Stimulated activated naive CD8-positive, alpha-beta T cell treated with anti-CD3 and anti-CD28 coated beads, Interleukin-15, amount 100 ng/mL, for 72 hours (primary cell): ENCODE data around the gene HINT2.

ENCODE experiments used
- ATAC-seq: fragments of 150-1000 bp; cut with Tn5 transposase; 2 replicates; pipeline ENCODE4 v1.10.0; 2021; ENCODE audit warnings: mild to moderate bottlenecking, moderate library complexity
- DNase-seq, 2 donors: peaks; one replicate each; pipeline ENCODE4 v3.0.0; 2021 to 2022
- H3K27ac Mint-ChIP-seq, 2 donors: one replicate each; pipeline ENCODE4 v1.8.0; 2022; ENCODE audit warnings: mild to moderate bottlenecking in 2 of 2, mixed read lengths in 2 of 2, moderate library complexity in 2 of 2
- H3K27me3 Mint-ChIP-seq: one replicate; pipeline ENCODE4 v1.8.0; 2022; ENCODE audit warnings: mixed read lengths
- H3K4me1 Mint-ChIP-seq: one replicate; pipeline ENCODE4 v1.8.0; 2022; ENCODE audit warnings: mild to moderate bottlenecking, mixed read lengths
- H3K4me3 Mint-ChIP-seq, 2 donors: one replicate each; pipeline ENCODE4 v1.8.0; 2022; ENCODE audit warnings: mild to moderate bottlenecking in 2 of 2, mixed read lengths in 2 of 2, moderate library complexity in 1 of 2
- H3K9me3 Mint-ChIP-seq, 2 donors: one replicate each; pipeline ENCODE4 v1.8.0; 2022; ENCODE audit warnings: mixed read lengths in 2 of 2

The HINT2 gene

GRCh38 chr9:35814841-35815543 lies at the start of gene HINT2:
Gene HINT2 (minus strand): TSS chr9:35815042. CDS start chr9:35814979, 63 bp downstream.
- no peaks in the 10 kb centered on the region for H3K27me3 Mint-ChIP-seq
- H3K27ac Mint-ChIP-seq, result peak within 1 kb of the TSS; percentile 96 to 98
- H3K9me3 Mint-ChIP-seq, result no peaks in the 10 kb centered on the region
- H3K4me3 Mint-ChIP-seq, result peak within 1 kb of the TSS; percentile 83 to 94
- H3K4me1 Mint-ChIP-seq, result peaks cover 45% of the 10 kb centered on the region
- ATAC-seq (peak; percentile 86), DNase-seq (peak; percentile 96 to 98)

GRCh38 chr9:35863583-35863982 lies 48.7 kb upstream of the HINT2 start:
- Mint-ChIP-seq H3K4me1 (no peaks in the 10 kb centered on the region), H3K4me3 (no peak overlapping the region), H3K27ac (no peak overlapping the region), H3K9me3 (no peaks in the 10 kb centered on the region), H3K27me3 (peaks cover 51% of the 10 kb centered on the region)
- DNase-seq (no peak), ATAC-seq (no peak)

DNA sequence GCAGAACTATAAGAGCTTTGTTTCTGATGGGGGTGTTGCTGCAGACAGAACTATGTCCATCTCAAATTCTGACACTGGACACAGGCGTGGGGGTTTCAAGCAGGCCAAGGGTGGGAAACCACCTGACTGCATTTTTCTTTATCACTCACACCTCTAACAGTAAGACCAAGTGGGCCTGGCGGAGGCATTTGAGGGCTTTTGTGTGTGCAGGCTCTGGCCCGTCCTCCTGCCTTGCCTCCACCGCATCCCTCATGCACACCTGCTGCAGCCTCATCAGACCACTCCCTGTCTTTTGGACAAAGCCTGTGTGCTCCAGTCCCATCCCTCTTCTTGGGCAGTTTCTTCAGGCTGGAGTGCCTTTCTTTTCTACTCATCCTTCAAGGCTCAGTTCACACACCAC lies 47.5 kb upstream of the HINT2 start:
- Mint-ChIP-seq H3K27ac (no peak overlapping the region), H3K9me3 (no peaks in the 10 kb centered on the region), H3K4me1 (no peaks in the 10 kb centered on the region), H3K27me3 (peaks cover 43% of the 10 kb centered on the region), H3K4me3 (no peak overlapping the region)
- DNase-seq (no peak), ATAC-seq (no peak)

DNA sequence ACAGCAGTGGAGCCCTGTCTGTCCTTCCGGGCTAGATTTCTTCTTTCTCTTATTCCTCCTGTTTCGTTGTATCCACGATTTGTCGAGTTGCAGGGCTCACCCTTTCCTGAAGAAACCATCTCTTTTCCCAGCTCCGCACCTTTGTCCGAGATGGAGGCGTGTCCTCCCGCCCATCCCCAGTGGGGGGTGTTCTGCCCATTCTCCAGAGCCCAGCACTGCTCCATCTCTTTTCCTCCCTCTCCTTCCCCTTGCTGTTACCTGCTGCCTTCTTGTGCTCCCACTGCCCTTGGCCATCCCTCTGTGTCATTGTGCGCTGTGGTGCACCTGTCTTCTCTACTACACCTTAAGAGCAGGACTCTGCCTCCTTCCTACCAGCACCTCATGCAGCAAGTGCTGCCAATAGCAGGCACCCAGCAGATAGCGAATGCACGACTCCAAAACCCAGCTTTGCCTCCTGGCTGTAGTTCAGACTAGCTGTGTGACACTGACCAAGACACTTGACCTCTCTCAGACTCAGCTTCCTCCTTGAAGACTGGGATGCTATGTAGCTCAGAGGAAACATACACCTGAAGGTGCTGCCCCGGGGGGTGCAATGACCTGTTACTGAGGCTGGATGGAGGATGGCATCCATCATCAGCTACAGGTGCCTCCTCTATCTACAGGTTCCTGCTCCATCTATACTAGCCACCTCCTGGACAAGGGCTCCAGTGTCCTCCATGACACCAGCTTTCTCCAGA lies 46.5 kb upstream of the HINT2 start:
- H3K27me3 Mint-ChIP-seq, result peaks cover 42% of the 10 kb centered on the region
- H3K4me1 Mint-ChIP-seq, result no peaks in the 10 kb centered on the region
- DNase-seq, result no peak
- ATAC-seq, result no peak
- H3K9me3 Mint-ChIP-seq, result no peaks in the 10 kb centered on the region
- H3K4me3 Mint-ChIP-seq, result no peak overlapping the region
- H3K27ac Mint-ChIP-seq, result no peak overlapping the region

DNA sequence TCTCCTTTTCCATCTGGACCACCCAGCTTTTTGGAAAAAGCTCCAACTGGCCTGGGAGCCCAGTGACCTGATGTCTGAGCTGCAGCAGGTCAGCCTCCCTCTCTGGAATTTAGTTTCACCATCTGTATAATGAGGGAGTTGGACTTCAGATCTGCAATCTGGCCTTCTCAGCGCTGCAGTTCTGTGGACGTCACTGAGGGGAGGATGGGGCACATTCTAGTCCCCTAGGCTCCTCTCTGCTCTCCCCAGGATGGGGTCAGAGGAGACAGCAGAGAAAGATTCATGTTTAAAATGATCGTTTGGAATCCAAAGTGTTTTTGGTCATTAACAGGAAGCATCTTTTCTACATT lies 45.1 kb upstream of the HINT2 start:
- Mint-ChIP-seq H3K27ac (no peak overlapping the region), H3K27me3 (peaks cover 38% of the 10 kb centered on the region), H3K9me3 (no peaks in the 10 kb centered on the region), H3K4me1 (no peaks in the 10 kb centered on the region), H3K4me3 (no peak overlapping the region)
- ATAC-seq, result no peak
- no peak for DNase-seq

DNA sequence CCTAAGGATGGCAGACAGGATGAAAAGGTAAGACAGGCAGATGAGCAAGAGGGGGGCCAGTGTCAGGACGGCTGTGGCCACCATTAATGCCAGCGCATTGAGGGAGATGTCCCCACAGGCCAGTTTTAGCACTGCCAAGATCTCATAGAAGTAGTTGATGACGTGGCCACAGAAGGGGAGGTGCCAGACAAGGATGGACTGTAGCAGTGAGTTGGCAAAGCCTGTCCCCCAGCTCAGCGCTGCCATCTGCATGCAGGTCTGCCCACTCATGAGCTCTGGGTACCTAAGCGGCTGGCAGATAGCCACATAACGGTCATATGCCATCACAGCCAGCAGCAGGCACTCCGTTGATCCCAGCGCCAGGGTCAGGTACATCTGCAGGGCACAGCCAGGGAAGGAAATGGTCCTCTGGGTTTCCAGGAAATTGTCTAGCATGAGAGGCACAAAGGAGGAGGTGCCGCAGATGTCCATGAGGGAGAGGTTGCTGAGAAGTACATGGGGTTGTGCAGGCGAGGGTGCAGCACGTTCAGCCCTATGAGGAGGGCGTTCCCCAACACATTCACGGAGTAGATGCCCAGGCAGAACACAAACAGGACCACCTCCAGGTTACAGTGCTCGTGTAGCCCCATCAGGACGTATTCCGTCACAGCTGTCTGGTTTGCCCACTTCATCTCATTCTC lies 44.6 kb upstream of the HINT2 start:
- Mint-ChIP-seq H3K9me3 (no peaks in the 10 kb centered on the region), H3K27ac (no peak overlapping the region)
- ATAC-seq, result peak; percentile 69

DNA sequence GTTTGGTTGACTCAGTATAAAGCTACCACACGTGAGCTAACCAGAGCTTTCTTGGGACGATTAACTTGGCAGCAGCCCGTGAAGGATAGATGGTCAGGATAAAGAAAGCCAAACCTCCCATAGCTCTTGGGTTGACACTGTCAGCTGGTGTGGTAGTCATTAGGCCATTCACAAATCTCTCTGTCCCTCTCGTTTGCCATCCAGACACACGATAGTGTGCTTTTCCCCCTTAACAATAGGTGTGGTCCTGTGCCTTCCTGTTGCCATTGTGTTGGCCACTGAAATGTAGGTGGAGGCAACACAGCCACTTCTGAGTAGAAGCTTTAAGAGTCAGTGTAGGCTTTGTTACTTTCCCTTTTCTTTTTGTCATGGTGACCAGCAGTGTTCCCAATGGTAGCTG lies 43.6 kb upstream of the HINT2 start:
- peaks cover 28% of the 10 kb centered on the region for H3K27me3 Mint-ChIP-seq
- no peaks in the 10 kb centered on the region for H3K9me3 Mint-ChIP-seq
- H3K27ac Mint-ChIP-seq, result no peak overlapping the region
- no peaks in the 10 kb centered on the region for H3K4me1 Mint-ChIP-seq
- no peak overlapping the region for H3K4me3 Mint-ChIP-seq
- DNase-seq, result no peak
- no peak for ATAC-seq

More for the DNA sequence above, 44.6 kb upstream of the HINT2 start:
- H3K27me3 Mint-ChIP-seq, result peaks cover 33% of the 10 kb centered on the region
- no peak for DNase-seq
- no peak overlapping the region for H3K4me3 Mint-ChIP-seq
- no peaks in the 10 kb centered on the region for H3K4me1 Mint-ChIP-seq

DNA sequence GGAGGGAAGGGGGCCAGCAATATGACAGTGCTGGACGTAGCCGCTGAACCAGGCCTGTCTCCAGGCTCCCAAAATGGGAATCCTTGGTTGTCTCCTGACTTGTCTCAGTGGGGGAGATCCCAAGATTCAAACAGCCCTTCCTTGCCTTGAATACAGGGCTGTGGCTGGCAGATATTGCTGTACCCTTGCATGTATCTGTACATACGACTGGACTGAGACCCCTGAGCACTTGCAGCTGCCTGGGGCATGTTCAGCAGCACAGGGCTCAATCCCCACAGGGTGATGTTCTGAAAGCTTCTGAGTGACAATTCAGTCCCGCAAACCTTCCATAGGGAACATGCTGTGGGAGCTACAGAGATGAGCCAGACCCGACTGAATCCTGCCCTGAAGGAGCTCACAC lies 42.0 kb upstream of the HINT2 start:
- Mint-ChIP-seq H3K9me3 (no peaks in the 10 kb centered on the region), H3K27me3 (peaks cover 15% of the 10 kb centered on the region), H3K4me3 (no peak overlapping the region), H3K27ac (no peak overlapping the region), H3K4me1 (no peaks in the 10 kb centered on the region)
- ATAC-seq (no peak), DNase-seq (no peak)

DNA sequence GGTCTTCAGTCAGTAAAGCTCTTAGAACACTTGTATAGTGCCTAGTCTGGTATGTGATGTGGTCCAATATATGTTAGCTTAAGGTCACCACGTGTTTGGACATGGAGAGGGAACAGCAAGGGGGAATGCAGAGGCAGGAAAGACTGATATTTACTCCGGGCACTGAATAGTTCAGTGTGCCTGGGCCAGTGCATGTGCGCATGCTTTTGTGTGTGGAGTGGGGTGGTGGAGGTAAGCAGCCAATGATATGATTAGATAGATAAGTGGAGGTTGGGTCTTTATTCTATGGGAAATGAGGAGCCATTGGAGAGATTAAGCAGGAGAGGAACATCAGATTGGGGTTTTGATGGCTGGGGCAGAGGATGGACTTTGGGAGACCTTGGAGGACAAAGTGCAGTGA lies 41.4 kb upstream of the HINT2 start:
- no peak overlapping the region for H3K4me3 Mint-ChIP-seq
- no peak for DNase-seq
- H3K4me1 Mint-ChIP-seq, result no peaks in the 10 kb centered on the region

GRCh38 chr9:35854091-35854762 lies 39.4 kb upstream of the HINT2 start:
- ATAC-seq (no peak), DNase-seq (no peak)
- H3K27me3 Mint-ChIP-seq, result no peaks in the 10 kb centered on the region
- no peak overlapping the region for H3K4me3 Mint-ChIP-seq
- H3K9me3 Mint-ChIP-seq, result no peaks in the 10 kb centered on the region
- no peak overlapping the region for H3K27ac Mint-ChIP-seq
- H3K4me1 Mint-ChIP-seq, result no peaks in the 10 kb centered on the region

More for the DNA sequence above, 41.4 kb upstream of the HINT2 start:
- Mint-ChIP-seq H3K9me3 (no peaks in the 10 kb centered on the region), H3K27me3 (peaks cover 9% of the 10 kb centered on the region), H3K27ac (no peak overlapping the region)
- no peak for ATAC-seq

DNA sequence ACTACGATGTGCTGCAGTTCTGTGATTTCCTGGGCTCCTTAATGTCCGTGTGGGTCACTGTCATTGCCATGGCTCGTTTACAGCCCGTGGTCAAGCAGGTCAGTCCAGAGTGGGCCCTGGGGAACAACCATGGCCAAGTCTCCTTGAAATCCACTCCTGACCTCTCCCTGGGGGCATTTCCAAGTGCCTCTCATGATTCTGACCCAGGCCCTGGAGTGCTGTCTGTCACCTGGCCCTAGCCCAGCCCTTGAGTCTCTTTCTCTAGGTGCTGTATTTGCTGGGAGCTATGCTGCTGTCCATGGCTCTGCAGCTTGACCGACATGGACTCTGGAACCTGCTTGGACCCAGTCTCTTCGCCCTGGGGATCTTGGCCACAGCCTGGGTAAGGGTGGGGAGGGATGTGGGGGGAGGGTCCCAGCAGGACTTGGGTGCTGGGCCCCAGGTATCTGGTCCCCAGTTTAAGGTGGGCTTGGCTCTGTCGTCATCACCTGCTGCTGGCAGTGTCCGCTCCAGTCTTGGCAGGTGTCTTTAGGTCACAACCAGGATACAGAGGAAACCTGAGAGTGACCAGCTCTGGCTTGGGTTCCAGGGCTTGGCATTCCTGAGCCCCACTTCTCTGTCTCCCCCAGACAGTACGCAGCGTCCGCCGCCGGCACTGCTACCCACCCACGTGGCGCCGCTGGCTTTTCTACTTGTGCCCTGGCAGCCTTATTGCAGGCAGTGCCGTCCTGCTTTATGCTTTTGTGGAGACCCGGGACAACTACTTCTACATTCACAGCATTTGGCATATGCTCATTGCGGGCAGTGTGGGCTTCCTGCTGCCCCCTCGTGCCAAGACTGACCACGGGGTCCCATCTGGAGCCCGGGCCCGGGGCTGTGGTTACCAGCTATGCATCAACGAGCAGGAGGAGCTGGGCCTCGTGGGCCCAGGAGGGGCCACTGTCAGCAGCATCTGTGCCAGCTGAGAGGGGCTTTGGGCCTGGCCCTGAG lies 38.3 kb upstream of the HINT2 start:
- H3K9me3 Mint-ChIP-seq, result no peaks in the 10 kb centered on the region
- no peak overlapping the region for H3K27ac Mint-ChIP-seq
- peak in 1 of 2 donors; percentile 2 for DNase-seq
- H3K4me1 Mint-ChIP-seq, result peaks cover 9% of the 10 kb centered on the region
- H3K27me3 Mint-ChIP-seq, result no peaks in the 10 kb centered on the region
- H3K4me3 Mint-ChIP-seq, result no peak overlapping the region
- no peak for ATAC-seq

GRCh38 chr9:35852267-35852815 lies 37.5 kb upstream of the HINT2 start:
- peaks cover 17% of the 10 kb centered on the region for H3K4me1 Mint-ChIP-seq
- no peak for ATAC-seq
- H3K9me3 Mint-ChIP-seq, result no peaks in the 10 kb centered on the region
- H3K4me3 Mint-ChIP-seq, result no peak overlapping the region
- no peak overlapping the region for H3K27ac Mint-ChIP-seq
- peak in 1 of 2 donors; percentile 2 for DNase-seq
- H3K27me3 Mint-ChIP-seq, result no peaks in the 10 kb centered on the region

DNA sequence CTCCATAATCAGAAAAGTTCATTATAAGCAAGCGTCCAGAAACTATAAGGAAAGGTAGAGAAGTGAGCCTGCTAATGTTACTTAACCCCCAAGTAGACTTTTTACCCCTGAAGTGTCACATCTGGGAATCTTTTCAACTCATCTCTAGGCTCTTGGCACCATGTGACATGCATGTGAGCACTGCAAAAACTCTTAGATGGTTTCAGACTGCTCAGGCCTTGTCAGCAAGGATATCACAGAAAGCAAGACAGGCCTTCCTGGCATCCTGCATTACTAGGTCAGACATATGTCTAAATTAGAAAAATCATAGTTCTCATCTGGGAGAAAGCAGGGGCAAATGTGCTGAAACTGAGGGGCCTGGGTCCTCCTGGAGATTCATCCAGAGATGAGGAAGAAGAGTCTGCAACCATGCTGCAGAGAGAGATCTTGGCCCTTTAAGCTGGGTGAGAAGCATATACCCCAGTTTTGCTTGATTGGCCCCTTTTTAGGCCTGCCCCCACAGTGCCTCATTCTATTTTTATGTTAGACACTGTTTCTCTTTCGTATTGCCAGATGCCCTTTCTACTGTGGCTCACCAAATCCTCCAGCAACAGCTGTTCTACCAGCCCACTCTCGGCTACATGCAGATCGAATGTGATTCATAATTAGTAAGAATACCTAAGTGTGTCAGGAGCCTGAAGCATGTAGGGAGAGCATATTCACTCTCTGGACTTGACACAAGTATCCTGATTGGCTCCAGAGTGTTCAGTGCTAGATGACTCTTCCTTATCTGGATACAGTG lies 33.1 kb upstream of the HINT2 start:
- Mint-ChIP-seq H3K4me3 (peak overlapping the region in 1 of 2 donors; percentile 36), H3K9me3 (no peaks in the 10 kb centered on the region), H3K4me1 (peaks cover 47% of the 10 kb centered on the region), H3K27me3 (no peaks in the 10 kb centered on the region), H3K27ac (peak overlapping the region; percentile 33 to 90)
- no peak for DNase-seq
- ATAC-seq, result peak; percentile 84
